ENCODE results near the gene COPB1. TPM values are rescaled to one million over a fixed set of nuclear protein-coding genes. Genes with fewer than 3 reads are reported as not detected.

The COPB1 gene
- total RNA-seq, 2 experiments from 2014 or later = 81.7 to 93.4 TPM

- intact Hi-C loops (cut with micrococcal nuclease; ENCODE audit: unreplicated experiment) = no loop called here
Measured at GRCh38 chr11:14443638-14444037, 56.0 kb downstream of the COPB1 start.

GRCh38 chr11:14435717-14436512 lies 63.7 kb downstream of the COPB1 start:
- Histone ChIP-seq H3K9me3 (ENCODE audit: low read length) (no peaks in the 10 kb centered on the region), H3K4me3 (ENCODE audit: low read depth, low read length, poor library complexity, severe bottlenecking) (no peak overlapping the region), H3K4me2 (ENCODE audit: low read length) (no peak overlapping the region), H4K20me1 (ENCODE audit: insufficient read depth, low read length) (no peaks in the 10 kb centered on the region), H3K9me2 (ENCODE audit: insufficient read depth, low read length) (no peaks in the 10 kb centered on the region), H3K27ac (ENCODE audit: low read depth, low read length, poor library complexity, severe bottlenecking) (no peak overlapping the region), H3K36me3 (ENCODE audit: insufficient read depth, low read length) (no peaks in the 10 kb centered on the region), H3K79me2 (ENCODE audit: insufficient read depth, low read depth, low read length) (no peaks in the 10 kb centered on the region), H2AFZ (ENCODE audit: low read length) (no peak overlapping the region), H3K4me1 (ENCODE audit: insufficient read depth, low read length, poor library complexity, severe bottlenecking) (no peaks in the 10 kb centered on the region)
- TF ChIP-seq EZH2phosphoT487 (IDR thresholded peaks at IDR 0.05; ENCODE audit: borderline replicate concordance, low read depth, low read length) (no peak), CTCF (conservative IDR thresholded peaks at IDR 0.05; ENCODE audit: low read length) (no peak)
- intact Hi-C loops (cut with micrococcal nuclease; ENCODE audit: unreplicated experiment) = no loop called here
- POLR2A ChIA-PET = interaction anchor here (0.6 kb wide), 1 partner anchor 44 kb away, joined by 3 read pairs; no protein-coding TSS in a partner anchor
- CTCF ChIA-PET (ENCODE audit: unreplicated experiment) = no interaction called here
- no peak for DNase-seq (ENCODE audit: low spot score)
- no TSS peak for BruUV-seq (replicated peaks)

More at GRCh38 chr11:14443638-14444037, 56.0 kb downstream of the COPB1 start:
- H3K4me3 ChIP-seq (ENCODE audit: low read depth, low read length, poor library complexity, severe bottlenecking) = no peak overlapping the region
- H2AFZ ChIP-seq (ENCODE audit: low read length) = no peak overlapping the region
- no peak overlapping the region for H3K4me2 ChIP-seq (ENCODE audit: low read length)
- BruUV-seq (replicated peaks) = no TSS peak
- POLR2A ChIA-PET = interaction anchor here (1.6 kb wide), 1 partner anchor 10 kb away, joined by 4 read pairs; no protein-coding TSS in a partner anchor
- H3K9me2 ChIP-seq (ENCODE audit: insufficient read depth, low read length) = no peaks in the 10 kb centered on the region
- no peak overlapping the region for H3K27ac ChIP-seq (ENCODE audit: low read depth, low read length, poor library complexity, severe bottlenecking)
- no peaks in the 10 kb centered on the region for H3K4me1 ChIP-seq (ENCODE audit: insufficient read depth, low read length, poor library complexity, severe bottlenecking)
- H3K9me3 ChIP-seq (ENCODE audit: low read length) = no peaks in the 10 kb centered on the region
- no peak for DNase-seq (ENCODE audit: low spot score)
- TF ChIP-seq EZH2phosphoT487 (IDR thresholded peaks at IDR 0.05; ENCODE audit: borderline replicate concordance, low read depth, low read length) (no peak), CTCF (conservative IDR thresholded peaks at IDR 0.05; ENCODE audit: low read length) (no peak)
- CTCF ChIA-PET (ENCODE audit: unreplicated experiment) = no interaction called here
- H4K20me1 ChIP-seq (ENCODE audit: insufficient read depth, low read length) = no peaks in the 10 kb centered on the region
- no peaks in the 10 kb centered on the region for H3K36me3 ChIP-seq (ENCODE audit: insufficient read depth, low read length)
- no peaks in the 10 kb centered on the region for H3K79me2 ChIP-seq (ENCODE audit: insufficient read depth, low read depth, low read length)

GRCh38 chr11:14425621-14426020 lies 74.0 kb downstream of the COPB1 start:
- CTCF ChIA-PET (ENCODE audit: unreplicated experiment) = no interaction called here
- intact Hi-C loops (cut with micrococcal nuclease; ENCODE audit: unreplicated experiment) = no loop called here
- H3K27ac ChIP-seq (ENCODE audit: low read depth, low read length, poor library complexity, severe bottlenecking) = no peak overlapping the region
- no peaks in the 10 kb centered on the region for H3K4me1 ChIP-seq (ENCODE audit: insufficient read depth, low read length, poor library complexity, severe bottlenecking)
- no peaks in the 10 kb centered on the region for H3K9me3 ChIP-seq (ENCODE audit: low read length)
- POLR2A ChIA-PET = interaction anchor here (0.5 kb wide), 1 partner anchor 59 kb away, joined by 3 read pairs; no protein-coding TSS in a partner anchor
- no peaks in the 10 kb centered on the region for H3K9me2 ChIP-seq (ENCODE audit: insufficient read depth, low read length)
- no peaks in the 10 kb centered on the region for H3K36me3 ChIP-seq (ENCODE audit: insufficient read depth, low read length)
- no TSS peak for BruUV-seq (replicated peaks)
- no peaks in the 10 kb centered on the region for H3K79me2 ChIP-seq (ENCODE audit: insufficient read depth, low read depth, low read length)
- H3K4me3 ChIP-seq (ENCODE audit: low read depth, low read length, poor library complexity, severe bottlenecking) = no peak overlapping the region
- H2AFZ ChIP-seq (ENCODE audit: low read length) = no peak overlapping the region
- DNase-seq (ENCODE audit: low spot score) = no peak
- H4K20me1 ChIP-seq (ENCODE audit: insufficient read depth, low read length) = no peaks in the 10 kb centered on the region
- TF ChIP-seq CTCF (conservative IDR thresholded peaks at IDR 0.05; ENCODE audit: low read length) (no peak), EZH2phosphoT487 (IDR thresholded peaks at IDR 0.05; ENCODE audit: borderline replicate concordance, low read depth, low read length) (no peak)
- no peak overlapping the region for H3K4me2 ChIP-seq (ENCODE audit: low read length)
